ENCODE results near the gene MCU. TPM values are rescaled to one million over a fixed set of nuclear protein-coding genes. Genes with fewer than 3 reads are reported as not detected.

Gene MCU
- total and polyA plus RNA-seq, 2 of the 8 experiments (the other 6 are each of a cell fraction or from before 2014, with no cell fraction given), result 51.6 to 62.2 TPM

GRCh38 chr10:72904806-72905205 is 212.9 kb downstream of the MCU start (continued):
- TF ChIP-seq CHD7 (IDR thresholded peaks at IDR 0.05; ENCODE audit: insufficient replicate concordance, low read length), result no peak
- TF ChIP-seq MAFK (IDR thresholded peaks at IDR 0.05; ENCODE audit: low read depth, low read length), result no peak
- no peak for TF ChIP-seq MAX (IDR thresholded peaks at IDR 0.05)
- TF ChIP-seq FOSL1 (IDR thresholded peaks at IDR 0.05; ENCODE audit: insufficient read depth, low read depth, low read length), result no peak
- no peak for TF ChIP-seq SIN3A (conservative IDR thresholded peaks at IDR 0.05 in 1 of 2, IDR thresholded peaks at IDR 0.05 in 1 of 2; ENCODE audit: low read depth in 1 of 2, low read length in 2 of 2)
- TF ChIP-seq CHD1 (IDR thresholded peaks at IDR 0.05; ENCODE audit: low read depth, low read length), result no peak
- TF ChIP-seq TEAD4 (IDR thresholded peaks at IDR 0.05; ENCODE audit: low read depth, low read length), result no peak
- TF ChIP-seq CTBP2 (IDR thresholded peaks at IDR 0.05; ENCODE audit: borderline replicate concordance, insufficient read depth, insufficient read length, low read length), result no peak
